Cerebellar cortex (tissue), 1 donor: ENCODE results near the gene EIF6.

Source experiments
- DNase-seq: peaks from one replicate; pipeline ENCODE4 v3.0.0-alpha.2; 2015; ENCODE audit warnings: low spot score

The EIF6 gene

DNA sequence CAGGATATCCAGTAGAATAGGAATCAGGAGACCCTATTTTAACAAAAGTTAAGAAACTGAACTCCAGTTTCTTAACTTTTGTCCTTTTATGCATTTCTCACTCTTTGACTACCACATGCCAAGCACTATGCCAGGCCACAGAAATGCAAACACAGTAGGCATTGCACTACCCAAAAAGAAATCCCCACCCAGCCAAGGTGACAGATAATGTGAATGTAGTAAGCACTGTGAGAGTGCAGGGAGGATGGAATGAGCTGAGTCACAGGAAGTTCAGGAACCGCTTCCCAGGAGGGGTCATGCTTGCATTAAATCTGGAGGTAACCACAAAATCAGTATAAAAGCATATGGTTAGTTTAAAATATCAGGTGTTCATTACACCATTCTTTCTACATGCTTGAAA lies 27.7 kb upstream of the EIF6 start:
- no peak for DNase-seq

DNA sequence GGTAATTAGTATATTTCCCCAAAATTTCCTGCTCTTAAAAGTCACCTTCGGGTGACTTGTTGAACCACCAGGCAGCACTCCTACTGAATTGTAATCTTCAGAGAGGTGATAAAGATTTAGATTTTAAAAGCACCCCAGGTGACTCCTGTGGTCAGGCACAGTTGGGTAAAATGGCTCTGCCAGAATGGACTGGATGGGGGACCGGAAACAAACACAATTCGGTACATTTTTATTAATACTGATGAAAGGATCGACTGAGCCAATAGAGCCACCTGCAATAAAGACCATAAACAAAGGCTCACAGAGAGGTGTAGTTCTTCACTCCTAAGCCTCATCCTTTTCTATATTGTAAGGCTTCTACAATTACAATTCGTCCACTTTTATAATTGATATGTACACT lies 27.2 kb upstream of the EIF6 start:
- no peak for DNase-seq

DNA sequence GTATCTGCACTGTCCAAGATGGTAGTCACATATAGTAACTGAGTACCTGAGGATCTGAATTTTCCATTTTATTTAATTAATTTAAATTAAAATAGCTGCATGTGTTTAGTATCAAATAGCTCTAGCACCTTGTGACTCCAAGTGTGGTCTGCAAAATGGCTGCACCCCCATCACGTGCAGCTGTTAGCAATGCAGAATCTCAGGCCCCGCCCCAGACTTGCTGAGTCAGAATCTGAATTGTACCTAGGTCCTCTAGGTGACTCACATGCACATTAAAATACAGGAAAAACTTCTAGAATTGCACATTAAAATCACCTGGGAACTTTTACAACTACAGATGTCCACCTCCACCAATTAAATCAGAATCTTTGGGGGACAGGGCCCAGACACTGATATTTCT lies 26.8 kb upstream of the EIF6 start:
- DNase-seq = no peak

DNA sequence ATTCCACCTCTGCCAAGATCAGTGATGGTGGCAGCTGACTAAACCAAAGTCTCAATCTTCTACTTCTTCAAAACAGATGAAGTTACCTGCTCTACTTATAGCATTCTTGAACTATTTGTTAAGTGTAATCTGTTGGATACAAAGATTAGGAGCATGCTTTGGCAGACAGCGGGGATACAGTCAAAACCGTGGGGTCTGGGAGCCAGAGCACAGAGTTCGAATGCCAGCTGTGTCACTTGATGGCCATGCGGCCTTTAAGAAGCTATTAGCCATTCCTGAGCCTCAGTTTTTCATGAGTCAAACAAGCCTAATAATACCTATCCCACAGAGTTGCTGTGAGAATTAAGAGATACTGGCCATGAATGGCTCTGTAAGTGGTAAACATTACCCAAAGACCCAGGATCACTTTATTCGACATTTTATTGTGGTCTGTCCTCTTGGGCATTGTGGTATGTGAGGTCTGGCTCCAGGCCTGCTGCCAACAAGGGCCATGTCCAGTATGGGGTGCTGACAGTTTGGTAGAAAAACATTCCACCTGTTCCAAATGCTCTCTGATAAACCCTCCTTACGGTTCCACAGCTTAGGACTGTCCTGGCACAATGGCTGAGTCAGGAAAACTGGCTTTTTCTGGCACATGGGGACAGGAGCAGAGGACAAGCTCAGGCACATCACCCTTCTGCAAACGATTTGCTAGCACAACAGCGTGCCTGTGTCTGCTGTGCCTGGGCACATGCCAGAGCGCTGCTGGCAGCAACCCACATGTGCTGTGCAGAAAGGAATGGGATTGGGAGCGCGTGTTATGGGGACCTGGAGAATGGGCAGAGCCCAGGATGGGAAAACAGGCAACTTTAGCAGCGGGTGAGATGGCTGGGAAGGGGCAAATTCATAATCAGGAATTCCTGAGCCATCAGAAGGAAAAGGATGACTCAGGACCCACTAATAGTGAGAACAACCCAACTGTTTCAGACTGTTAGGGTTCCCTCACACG lies 23.4 kb upstream of the EIF6 start:
- DNase-seq = peak; percentile 70

DNA sequence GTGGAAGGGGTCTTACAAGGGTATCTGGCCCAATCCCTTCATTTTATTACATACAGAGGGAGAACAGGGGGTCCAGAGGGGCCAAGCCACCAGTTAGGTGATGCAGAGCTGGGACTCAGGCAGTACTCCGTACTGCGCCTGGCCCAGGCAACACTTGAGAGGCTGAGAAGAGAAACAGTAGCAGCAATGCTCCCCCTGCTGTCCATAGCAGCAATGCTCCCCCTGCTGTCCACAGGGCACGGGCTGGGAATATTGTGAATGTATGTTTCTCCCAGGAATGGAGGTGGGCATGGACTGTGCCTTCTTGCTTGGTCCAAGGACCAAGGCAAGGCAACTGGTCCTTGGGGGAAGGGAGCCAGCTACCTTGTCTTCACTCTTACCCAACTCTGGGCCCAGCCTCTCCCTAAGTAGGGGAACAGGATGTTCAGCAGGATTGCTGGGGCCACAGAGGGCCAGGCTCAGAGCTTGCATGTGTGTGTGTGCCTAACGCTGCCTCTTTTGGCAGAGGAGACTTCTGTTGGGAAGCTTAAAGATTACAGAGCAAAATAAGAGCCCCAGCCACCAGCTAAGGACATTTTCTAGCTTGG lies 22.5 kb upstream of the EIF6 start:
- peak; percentile 85 for DNase-seq

DNA sequence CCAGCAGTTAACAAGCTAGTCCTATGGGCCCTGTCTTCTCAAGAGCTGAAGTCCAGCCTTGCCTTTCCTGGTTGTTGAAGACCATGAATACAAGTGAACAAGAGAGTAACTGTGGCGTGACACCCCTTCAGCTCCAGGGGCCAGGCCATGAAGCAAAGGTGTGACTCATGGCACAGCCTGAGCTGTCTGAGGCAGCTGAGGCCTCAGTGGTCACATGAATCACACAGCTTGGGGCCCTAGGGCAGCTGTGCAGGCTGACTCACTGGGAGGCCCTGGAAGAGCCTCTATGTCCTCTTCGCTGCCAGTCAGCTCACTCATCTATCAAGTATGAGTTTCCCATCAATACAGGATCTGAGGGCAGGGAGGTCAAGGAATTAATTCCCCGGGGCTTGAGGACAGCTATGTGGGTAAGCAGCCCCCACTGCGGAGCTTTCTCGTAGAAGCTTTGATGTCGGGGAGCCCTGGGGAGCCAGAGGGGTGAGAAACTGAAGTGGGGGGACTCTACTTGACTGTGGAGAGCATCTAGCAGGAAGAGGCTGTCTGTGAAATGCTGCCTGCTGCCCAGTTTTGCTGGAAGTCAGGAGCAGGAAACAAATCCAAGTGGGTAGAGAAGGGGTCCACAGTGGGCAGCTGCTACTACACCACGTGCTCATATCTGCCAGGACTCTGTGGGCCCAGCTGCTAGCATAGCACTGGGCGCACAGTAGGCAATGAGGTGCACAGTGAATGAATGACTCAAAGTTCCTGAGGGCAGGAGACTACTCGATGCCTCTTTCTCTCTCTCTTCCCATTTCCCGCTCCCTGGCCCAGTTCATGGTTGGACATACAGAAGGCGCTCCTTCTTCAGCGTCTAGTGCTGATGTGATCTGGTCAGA lies 21.3 kb upstream of the EIF6 start:
- no peak for DNase-seq

DNA sequence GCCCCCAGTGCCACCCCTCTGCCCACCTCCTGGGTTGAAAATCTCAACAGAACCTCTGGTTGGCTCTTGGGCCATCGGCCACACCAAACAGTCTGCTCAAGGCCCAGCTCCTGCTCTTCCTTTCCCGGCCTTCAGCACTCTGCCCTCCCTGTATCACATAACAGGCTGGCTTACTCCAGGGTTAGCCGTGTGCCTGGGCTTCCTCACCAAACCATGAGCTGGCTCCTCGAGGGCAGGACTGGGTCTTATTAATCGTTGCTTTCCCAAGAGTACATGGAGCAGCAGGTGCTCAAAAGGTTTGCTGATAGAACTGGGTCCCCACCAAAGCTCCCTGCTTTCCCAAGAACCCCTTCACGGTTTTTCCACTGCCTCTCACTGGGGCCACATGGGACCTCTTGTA lies 20.4 kb upstream of the EIF6 start:
- no peak for DNase-seq

DNA sequence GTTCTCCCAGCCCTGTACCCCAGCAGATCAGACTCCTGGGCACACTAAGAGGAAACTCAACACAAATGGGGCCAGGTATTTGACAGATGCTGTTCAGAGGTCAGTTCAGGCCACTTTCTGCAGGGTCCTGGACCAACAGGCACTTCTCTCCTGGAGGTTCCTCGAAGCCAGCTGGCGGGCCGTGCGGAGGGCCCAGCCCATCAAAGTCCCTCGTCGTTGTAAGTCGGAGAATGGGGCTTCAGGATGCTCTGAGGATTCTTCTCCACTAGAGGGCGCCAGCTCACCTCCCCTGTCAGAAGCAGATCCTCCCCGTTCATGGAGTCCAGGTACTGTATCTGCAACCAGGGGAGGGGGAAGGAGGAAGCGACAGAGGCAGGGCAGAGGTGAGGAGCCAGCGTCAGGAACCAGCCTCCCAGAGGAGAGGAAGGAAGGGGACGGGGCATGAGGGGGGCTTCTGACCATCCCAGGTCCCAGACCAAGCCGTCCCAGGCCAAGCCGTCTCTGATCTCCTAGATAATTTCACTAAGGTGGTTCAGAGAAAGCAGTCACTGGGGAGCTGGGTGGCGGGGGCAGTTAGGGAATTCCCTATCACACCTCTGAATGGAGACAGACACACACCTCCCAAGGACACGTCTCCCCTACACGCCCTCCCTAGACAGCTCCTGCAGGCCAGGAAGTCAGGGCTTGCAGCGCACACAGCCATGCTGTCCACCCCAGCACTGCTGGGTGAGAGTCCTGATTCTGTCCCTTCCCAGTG lies 19.3 kb upstream of the EIF6 start:
- peak; percentile 88 for DNase-seq

DNA sequence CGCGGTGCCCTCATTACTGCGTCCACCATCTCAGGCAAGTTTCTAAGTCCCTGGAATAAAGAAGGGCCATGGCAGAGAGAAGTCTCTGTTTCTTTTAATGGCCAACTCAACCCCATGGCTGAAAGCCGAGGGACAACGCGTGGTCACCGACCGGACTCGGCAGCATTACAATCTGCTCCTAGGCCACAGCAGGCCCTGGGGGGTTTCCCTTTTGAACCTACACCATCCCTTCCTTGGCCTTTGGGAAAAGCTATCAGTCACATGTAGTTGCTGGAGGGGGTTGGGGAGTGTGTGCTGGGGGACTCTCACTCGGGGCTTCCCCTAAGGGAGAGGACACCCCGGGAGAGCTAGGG lies 18.8 kb upstream of the EIF6 start:
- DNase-seq = no peak

DNA sequence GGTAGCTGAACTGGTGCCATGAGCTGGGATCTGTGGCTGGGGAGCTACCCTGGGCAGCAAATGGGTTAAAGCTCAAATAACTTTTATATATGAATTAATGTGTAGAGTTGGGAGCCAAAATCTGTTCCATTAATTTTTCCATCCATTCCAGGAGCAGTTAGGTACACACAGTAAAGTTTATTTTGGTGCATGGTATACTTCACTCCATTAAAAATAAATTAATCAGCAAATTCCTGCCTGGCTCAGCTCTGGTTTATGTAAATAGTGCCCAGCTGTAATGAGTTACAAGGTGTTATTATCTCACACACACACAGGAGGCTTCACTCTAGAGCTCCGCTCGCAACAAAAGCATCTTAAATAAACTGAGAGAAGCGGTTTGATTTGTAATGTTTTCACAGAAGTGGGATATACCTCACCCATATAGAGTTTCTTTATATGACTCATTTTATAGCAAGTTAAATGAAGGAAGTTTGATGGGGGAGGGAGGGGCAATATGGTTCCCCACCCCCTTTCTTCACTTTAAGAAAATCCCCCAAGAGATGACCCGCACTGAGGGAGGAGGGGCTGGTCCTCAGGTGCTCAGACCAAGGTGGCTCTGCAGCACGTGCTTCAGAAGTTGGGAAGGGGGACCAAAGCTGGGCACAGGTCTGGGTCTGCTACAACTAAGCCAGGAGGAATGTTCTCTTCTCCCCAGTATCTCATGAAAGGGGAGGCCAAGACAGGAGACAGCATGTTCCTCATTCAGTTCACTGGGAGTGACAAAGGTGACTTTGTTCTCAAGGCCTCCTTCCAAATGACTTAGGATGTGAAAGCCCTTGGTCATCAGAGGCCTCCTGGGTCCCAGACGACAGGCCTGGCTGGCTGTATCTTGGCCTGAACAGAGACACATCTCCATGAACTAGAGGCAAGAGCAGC lies 18.1 kb upstream of the EIF6 start:
- no peak for DNase-seq

DNA sequence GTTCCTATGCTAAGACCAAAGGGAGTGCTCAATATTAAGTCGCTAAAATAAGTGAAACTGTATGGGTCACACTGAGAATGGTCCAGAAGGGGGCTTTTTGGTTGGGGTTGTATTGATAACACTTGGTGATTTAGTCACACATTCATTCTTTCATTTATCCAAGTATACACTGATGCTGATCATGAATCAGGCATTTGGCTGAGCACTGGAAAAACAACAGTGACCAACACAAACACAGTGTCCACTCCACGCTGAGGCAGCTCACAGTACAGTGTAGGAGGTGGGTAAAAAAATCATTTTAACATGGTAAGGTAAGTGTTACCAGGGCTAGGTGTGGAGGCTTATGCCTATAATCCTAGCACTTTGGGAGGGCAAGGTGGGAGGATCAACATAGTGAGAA lies 16.9 kb upstream of the EIF6 start:
- DNase-seq = no peak

DNA sequence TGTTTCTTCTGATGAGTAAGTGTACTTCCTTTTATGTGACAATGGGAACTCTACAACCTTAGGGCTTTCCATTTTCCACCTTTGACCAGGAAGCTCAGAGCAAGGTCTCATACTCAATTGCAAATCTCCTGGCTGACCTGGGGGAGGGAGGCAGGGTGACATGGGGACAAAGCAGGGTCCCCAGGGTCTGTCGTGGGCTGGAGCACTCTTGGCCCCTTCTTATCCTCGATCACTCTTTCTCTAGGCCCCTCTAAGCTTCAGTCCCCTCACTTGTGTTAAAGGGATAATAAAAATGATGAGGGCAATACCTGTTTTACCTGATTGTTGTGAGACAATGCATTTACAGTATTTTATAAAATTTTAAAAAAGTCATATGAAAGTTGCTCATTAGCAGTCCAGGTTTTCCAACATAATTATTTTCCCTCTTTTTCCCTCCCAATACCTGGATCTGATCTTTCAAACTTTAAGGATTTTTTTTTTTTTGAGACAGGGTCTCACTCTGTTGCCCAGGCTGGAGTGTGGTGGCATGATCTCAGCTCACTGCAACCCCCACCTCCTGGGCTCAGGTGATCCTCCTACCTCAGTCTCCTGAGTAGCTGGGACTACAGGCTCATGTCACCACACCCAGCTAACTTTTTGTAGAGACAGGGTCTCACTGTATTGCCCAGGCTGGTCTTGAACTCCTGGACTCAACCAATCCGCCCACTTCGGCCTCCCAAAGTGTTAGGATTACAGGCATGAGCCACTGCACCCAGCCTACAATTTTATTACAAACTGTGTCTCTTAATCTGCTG lies 16.1 kb upstream of the EIF6 start:
- DNase-seq = no peak

DNA sequence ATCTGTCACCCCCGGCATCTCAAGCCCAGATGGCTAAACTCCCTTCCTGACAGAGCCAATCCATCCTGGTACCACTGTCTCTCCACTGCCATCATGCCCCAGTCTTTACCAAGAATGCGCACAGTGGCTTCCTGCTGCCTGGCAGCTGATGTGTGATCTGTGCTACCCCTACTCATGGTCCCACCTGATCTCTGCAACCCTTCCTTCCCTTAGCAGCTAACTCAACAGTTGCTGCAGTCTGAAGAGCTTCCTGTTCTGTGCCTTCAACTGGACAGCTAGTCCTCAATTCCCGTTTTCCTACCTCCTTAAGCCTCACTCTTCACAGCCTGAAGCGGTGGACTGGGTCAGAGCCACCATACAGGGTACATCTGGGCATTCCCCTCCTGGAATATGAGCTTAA lies 15.2 kb upstream of the EIF6 start:
- DNase-seq = no peak

DNA sequence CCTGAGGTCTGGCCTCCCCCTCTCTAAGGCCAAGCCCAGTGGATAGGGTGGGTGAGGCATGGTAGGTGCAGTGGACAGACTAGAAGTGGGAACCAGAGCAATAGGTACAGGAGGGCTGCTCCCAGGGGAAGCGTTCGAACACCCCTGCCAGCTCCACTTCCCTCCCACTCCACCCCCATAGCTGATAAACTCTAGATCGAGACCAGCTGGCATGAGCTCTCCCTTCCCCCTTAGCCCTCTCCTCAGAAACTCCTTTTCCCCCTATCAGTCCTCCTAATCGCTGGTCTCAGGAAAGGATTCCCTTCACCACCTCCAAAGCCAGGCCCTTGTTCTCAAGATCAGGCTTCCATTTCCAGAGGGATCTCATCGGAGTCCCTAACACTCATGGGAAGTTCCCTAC lies 13.7 kb upstream of the EIF6 start:
- DNase-seq = no peak

DNA sequence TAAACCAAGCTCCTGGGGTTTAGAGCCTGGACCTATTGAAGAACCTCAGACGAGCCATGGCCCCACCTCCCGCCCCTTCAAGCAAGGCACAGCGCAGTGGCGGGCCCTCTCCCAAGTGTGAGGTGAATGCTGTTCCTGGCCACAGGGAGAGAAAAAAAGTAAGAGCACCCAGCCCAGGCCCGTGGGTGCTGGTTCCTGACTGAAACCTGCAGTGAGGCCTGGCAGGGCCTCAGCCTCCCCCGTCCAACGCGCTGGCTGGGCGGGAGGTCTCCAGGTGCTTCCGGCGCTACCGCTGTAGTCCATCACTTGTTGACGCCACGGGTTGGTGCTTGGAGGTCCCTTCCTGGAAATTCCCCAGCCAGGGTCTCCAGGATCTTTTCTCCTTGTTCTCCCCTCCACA lies 13.2 kb upstream of the EIF6 start:
- no peak for DNase-seq

DNA sequence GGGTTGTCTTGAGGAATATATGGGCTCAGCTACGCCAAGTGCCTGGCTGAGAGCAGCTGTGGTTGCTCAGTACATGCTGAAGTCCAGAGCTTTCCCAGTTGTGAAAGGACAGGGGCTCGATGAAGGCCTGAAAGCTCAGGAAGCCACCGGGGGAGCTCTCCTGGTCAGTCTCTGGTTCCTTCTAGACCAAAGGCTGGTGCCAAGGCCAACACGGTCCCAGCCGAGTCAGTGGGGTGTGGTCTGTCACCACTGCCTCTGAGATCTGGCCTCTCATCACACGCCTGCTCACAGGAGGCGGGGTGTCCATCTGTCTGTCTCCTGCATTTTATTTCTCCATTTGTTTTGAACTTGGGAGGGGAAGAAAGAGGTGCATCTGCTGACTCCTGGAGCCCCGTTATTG lies 12.6 kb upstream of the EIF6 start:
- no peak for DNase-seq

DNA sequence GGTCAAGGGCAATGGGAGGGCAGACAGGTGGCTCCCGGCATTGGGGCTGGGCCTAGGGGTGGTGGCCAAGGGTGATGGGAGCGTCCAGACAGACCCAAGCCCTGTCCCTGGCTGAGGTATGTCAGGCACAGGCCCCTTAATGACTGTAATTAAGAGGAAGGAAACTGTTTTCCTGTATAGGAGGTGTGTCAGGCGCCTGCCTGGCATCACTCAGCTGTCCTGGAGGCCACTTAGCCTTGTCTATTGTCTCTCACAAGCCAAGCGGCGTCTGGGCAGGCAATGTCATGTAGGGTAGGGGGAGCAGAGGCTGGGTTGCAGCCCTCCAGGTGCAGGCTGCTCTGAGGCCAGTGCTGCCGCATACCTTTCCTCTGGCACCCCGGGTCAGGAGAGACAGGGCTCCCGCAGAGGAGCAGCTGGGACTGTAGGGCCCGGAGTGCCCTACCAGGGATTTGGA lies 11.6 kb upstream of the EIF6 start:
- no peak for DNase-seq

DNA sequence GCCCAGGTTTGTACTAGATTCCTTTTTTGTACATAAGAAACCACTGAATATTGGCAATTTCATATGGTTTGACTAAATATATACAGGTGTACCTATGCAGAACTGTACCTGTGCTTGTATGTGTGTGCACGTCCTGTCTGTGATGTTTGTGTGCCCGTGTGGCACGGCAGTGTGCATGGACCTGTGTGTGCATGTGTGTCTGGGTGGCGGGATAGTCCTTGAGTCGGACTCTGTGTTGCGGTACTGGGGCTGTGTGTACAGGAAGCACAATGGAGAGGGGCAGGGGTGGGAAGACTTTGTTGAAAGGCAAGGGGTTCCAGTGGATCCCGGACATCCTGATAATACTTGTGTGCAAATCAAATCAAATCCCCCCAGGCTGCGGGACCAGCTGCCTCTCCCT lies 11.1 kb upstream of the EIF6 start:
- DNase-seq = no peak

DNA sequence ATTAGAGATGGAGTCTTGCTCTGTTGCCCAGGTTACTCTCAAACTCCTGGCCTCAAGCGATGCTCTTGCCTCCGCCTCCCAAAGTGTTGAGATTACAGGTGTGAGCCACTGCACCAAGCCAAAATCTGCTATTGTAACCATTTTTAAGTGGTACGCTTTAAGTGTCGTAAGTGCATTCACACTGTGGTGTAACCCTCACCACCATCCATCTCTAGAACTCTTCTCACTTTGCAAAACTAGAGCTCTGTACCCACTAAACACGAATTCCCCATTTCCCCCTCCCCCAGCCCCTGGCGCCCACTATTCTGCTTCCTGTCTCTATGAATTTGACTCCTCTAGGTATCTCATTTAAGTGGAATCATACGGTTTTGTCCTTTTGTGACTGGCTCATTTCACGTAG lies 10.5 kb upstream of the EIF6 start:
- no peak for DNase-seq

DNA sequence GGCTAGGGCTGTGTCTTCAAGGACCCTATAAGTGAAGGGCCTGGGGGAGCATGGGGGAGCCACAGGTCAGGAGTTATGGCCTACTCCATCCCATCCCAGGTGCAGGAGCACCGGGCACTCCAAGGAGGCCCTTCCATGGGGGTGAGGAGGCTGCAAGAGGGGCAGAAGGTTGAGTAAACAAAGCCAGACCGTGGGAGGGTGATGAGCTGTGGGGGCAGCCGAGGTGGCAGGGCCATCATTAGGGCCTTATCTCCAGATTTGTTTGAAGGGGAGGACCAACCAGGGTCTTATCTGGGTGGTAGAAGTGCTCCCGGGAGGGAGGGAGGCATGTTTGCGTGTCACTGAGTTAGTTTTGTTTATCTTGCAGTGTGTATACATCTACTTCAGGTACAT lies 9.7 kb upstream of the EIF6 start:
- DNase-seq = no peak
